ENCODE results near the gene LAPTM5.

DNA sequence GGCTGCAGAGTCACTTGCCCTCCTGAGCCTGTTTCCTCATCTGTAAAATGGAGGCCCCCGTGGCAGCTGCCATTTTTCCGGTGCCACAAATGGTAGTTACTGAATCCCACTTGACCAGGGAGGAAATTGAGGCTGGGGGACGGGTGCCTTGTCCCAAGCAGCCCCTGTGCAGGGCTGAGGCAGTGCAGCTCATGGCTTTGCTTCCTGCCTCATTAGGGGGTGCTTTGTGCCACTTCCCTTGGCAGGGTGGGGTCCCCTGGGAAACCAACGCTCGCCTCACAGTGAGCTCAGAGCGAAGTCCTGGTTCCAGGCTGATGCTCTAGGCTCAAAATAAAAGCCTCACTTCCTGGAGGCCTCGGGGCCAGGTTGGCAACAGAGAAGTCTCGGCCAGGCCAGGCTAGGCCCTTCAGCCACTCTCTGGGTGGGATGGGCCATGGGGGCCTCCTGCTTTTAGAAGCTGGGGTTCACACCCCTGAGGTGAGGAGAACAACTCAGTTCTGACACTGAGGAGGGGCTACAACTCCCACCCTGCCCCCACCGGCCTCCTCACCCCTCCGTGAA is 6.8 kb downstream of the LAPTM5 start:
- TF ChIP-seq, protein P1, sequence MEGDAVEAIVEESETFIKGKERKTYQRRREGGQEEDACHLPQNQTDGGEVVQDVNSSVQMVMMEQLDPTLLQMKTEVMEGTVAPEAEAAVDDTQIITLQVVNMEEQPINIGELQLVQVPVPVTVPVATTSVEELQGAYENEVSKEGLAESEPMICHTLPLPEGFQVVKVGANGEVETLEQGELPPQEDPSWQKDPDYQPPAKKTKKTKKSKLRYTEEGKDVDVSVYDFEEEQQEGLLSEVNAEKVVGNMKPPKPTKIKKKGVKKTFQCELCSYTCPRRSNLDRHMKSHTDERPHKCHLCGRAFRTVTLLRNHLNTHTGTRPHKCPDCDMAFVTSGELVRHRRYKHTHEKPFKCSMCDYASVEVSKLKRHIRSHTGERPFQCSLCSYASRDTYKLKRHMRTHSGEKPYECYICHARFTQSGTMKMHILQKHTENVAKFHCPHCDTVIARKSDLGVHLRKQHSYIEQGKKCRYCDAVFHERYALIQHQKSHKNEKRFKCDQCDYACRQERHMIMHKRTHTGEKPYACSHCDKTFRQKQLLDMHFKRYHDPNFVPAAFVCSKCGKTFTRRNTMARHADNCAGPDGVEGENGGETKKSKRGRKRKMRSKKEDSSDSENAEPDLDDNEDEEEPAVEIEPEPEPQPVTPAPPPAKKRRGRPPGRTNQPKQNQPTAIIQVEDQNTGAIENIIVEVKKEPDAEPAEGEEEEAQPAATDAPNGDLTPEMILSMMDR (IDR thresholded peaks at IDR 0.05): no peak
- TF ChIP-seq POLR2A (IDR thresholded peaks at IDR 0.05) (no peak), POLR2AphosphoS5 (IDR thresholded peaks at IDR 0.05) (no peak), EP300 (IDR thresholded peaks at IDR 0.05) (no peak)

All from gastroesophageal sphincter (tissue), 3 donors.